CD4-positive, alpha-beta T cell treated with Interleukin-4 for 4 hours (primary cell): ENCODE results near the gene TTLL13.

ENCODE experiments used
- DNase-seq: peaks from one replicate; pipeline ENCODE4 v3.0.0-alpha.2; 2020

The TTLL13 gene

GRCh38 chr15:90217671-90218394 is 31.5 kb upstream of the TTLL13 start:
- DNase-seq: no peak

- DNase-seq: peak; percentile 34
Measured at GRCh38 chr15:90219421-90220141, 29.8 kb upstream of the TTLL13 start.

- peak; percentile 28 for DNase-seq
Measured at GRCh38 chr15:90221246-90221900, 28.0 kb upstream of the TTLL13 start.

- no peak for DNase-seq
Measured at GRCh38 chr15:90222547-90222946, 26.8 kb upstream of the TTLL13 start.

- DNase-seq: no peak
Measured at GRCh38 chr15:90223441-90224165, 25.8 kb upstream of the TTLL13 start.

GRCh38 chr15:90225047-90225446 is 24.3 kb upstream of the TTLL13 start:
- DNase-seq: no peak

GRCh38 chr15:90225504-90226234 is 23.7 kb upstream of the TTLL13 start:
- DNase-seq: no peak

GRCh38 chr15:90227336-90227735 is 22.0 kb upstream of the TTLL13 start:
- no peak for DNase-seq

GRCh38 chr15:90227816-90228772 is 21.3 kb upstream of the TTLL13 start:
- DNase-seq: no peak

- no peak for DNase-seq
Measured at GRCh38 chr15:90228960-90229359, 20.4 kb upstream of the TTLL13 start.

GRCh38 chr15:90230071-90230494 is 19.3 kb upstream of the TTLL13 start:
- no peak for DNase-seq

- DNase-seq: no peak
Measured at GRCh38 chr15:90230610-90231009, 18.7 kb upstream of the TTLL13 start.

GRCh38 chr15:90231028-90232017 is 18.0 kb upstream of the TTLL13 start:
- DNase-seq: peak; percentile 82

GRCh38 chr15:90232196-90232595 is 17.2 kb upstream of the TTLL13 start:
- DNase-seq: no peak

GRCh38 chr15:90232941-90233386 is 16.4 kb upstream of the TTLL13 start:
- DNase-seq: no peak

GRCh38 chr15:90233387-90234095 is 15.8 kb upstream of the TTLL13 start, which contains the start of gene CIB1:
Gene CIB1 (minus strand): TSS chr15:90233941. CDS start chr15:90233885, 56 bp downstream.
- DNase-seq: peak; percentile 97

GRCh38 chr15:90234096-90234988 is 15.0 kb upstream of the TTLL13 start, which contains the start of gene GDPGP1:
Gene GDPGP1 (plus strand): TSS chr15:90234209. CDS start chr15:90240909, 6,700 bp downstream.
- no peak for DNase-seq

GRCh38 chr15:90239371-90239770 is 10.0 kb upstream of the TTLL13 start:
- no peak for DNase-seq
